GM23248 (cell line): Measurements from ENCODE around the gene EID1.

ENCODE experiments used
- EZH2 ChIP-seq: fragments of 200-600 bp; sonication (generic); IDR thresholded peaks from 2 replicates; pipeline ENCODE4 v1.6.1; 2018; ENCODE audit warnings: antibody characterized with exemption, mild to moderate bottlenecking; ENCODE audit not compliant: insufficient read depth, poor library complexity, severe bottlenecking
- EZH2phosphoT487 ChIP-seq: fragments of 200-600 bp; sonication (generic); IDR thresholded peaks from 2 replicates; pipeline ENCODE4 v1.6.1; 2018; ENCODE audit warnings: antibody characterized with exemption, moderate library complexity, mild to moderate bottlenecking, low read depth; ENCODE audit not compliant: insufficient read depth

GRCh38 chr15:48828471-48828870, 49.5 kb upstream of the EID1 start:
- no peak for TF ChIP-seq EZH2phosphoT487
- no peak for TF ChIP-seq EZH2
